ENCODE measurements around the gene ZNF189.

DNA sequence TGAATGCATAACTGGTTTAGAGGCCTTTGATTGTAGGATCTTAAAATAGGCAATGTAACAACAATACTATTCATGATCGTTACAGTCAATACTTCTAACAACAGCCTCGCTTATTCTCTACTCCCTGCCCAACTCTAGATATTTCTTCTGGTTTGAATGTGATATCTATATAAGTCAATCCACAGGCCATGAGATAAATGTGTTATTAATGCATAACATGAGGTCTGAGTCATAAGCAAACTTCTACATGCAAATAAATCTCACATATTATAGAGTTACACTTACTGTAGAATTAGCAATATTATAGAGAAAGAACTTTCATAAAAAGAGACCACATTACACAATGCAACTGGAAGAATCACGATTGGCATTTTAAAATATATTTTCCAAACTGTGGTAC, 39.9 kb downstream of the ZNF189 start:
- TF ChIP-seq, protein P1, sequence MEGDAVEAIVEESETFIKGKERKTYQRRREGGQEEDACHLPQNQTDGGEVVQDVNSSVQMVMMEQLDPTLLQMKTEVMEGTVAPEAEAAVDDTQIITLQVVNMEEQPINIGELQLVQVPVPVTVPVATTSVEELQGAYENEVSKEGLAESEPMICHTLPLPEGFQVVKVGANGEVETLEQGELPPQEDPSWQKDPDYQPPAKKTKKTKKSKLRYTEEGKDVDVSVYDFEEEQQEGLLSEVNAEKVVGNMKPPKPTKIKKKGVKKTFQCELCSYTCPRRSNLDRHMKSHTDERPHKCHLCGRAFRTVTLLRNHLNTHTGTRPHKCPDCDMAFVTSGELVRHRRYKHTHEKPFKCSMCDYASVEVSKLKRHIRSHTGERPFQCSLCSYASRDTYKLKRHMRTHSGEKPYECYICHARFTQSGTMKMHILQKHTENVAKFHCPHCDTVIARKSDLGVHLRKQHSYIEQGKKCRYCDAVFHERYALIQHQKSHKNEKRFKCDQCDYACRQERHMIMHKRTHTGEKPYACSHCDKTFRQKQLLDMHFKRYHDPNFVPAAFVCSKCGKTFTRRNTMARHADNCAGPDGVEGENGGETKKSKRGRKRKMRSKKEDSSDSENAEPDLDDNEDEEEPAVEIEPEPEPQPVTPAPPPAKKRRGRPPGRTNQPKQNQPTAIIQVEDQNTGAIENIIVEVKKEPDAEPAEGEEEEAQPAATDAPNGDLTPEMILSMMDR (conservative IDR thresholded peaks at IDR 0.05): no peak
- TF ChIP-seq ZFX (IDR thresholded peaks at IDR 0.05): no peak
